OCI-LY3 (cell line): ENCODE measurements around the gene PDLIM4.

Experiments
- H2AFZ ChIP-seq: fragments of 200-600, 300-600 bp; shearing (Covaris generic); 2 replicates; pipeline ENCODE4 v1.6.0; 2014; ENCODE audit warnings: antibody characterized with exemption, low read depth, low read length
- H3K27ac ChIP-seq: fragments of 200-600, 300-600 bp; sonication (generic); 2 replicates; pipeline ENCODE4 v1.5.1; 2014; ENCODE audit warnings: mild to moderate bottlenecking, low read length, moderate library complexity, mixed read lengths
- H3K27me3 ChIP-seq: fragments of 200-600, 300-600 bp; sonication (generic); 2 replicates; pipeline ENCODE4 v1.6.1; 2014; ENCODE audit warnings: low read depth, low read length, mixed read lengths
- H3K36me3 ChIP-seq: fragments of 200-600, 300-600 bp; sonication (generic); replicated peaks from 2 replicates; pipeline ENCODE3; 2014; ENCODE audit warnings: low read depth, low read length, mixed read lengths
- H3K4me1 ChIP-seq: fragments of 300-600, 200-600 bp; sonication (generic); 2 replicates; pipeline ENCODE4 v1.6.1; 2014; ENCODE audit warnings: low read length, mixed read lengths
- H3K4me2 ChIP-seq: fragments of 200-600, 300-600 bp; sonication (generic); 2 replicates; pipeline ENCODE4 v1.6.1; 2014; ENCODE audit warnings: low read length, mixed read lengths
- H3K4me3 ChIP-seq: fragments of 300-600, 200-600 bp; sonication (generic); 2 replicates; pipeline ENCODE4 v1.5.1; 2014; ENCODE audit warnings: antibody characterized with exemption, mild to moderate bottlenecking, low read length, moderate library complexity
- H3K79me2 ChIP-seq: fragments of 300-600, 200-600 bp; shearing (Covaris generic); 2 replicates; pipeline ENCODE4 v1.6.1; 2014; ENCODE audit warnings: mild to moderate bottlenecking, low read length, mixed read lengths
- H3K9ac ChIP-seq: fragments of 300-600, 200-600 bp; shearing (Covaris generic); 2 replicates; pipeline ENCODE4 v1.6.0; 2014; ENCODE audit warnings: mild to moderate bottlenecking, low read length, moderate library complexity
- H3K9me3 ChIP-seq: fragments of 200-600, 300-600 bp; shearing (Covaris generic); 2 replicates; pipeline ENCODE4 v1.6.1; 2014; ENCODE audit warnings: low read length, mixed read lengths; ENCODE audit not compliant: insufficient read depth
- H4K20me1 ChIP-seq: fragments of 200-600, 300-600 bp; sonication (generic); 2 replicates; pipeline ENCODE4 v1.6.1; 2016; ENCODE audit warnings: low read length, mixed read lengths; ENCODE audit not compliant: insufficient read depth
- CTCF ChIP-seq: fragments of 200-600, 300-600 bp; sonication (generic); IDR thresholded peaks from 2 replicates; pipeline ENCODE4 v1.5.1; 2014; ENCODE audit warnings: antibody characterized with exemption, low read length, low read depth
- EZH2phosphoT487 ChIP-seq: fragments of 200-600 bp; shearing (Covaris generic); IDR thresholded peaks from 2 replicates; pipeline ENCODE4 v1.6.1; 2018; ENCODE audit warnings: antibody characterized with exemption, mixed run types, low read depth

PDLIM4 gene

GRCh38 chr5:132230871-132231270, 26.6 kb upstream of the PDLIM4 start:
- Histone ChIP-seq H3K9ac (no peak overlapping the region), H3K27ac (no peak overlapping the region), H3K9me3 (no peaks in the 10 kb centered on the region), H3K4me3 (no peak overlapping the region), H2AFZ (no peak overlapping the region), H3K79me2 (no peaks in the 10 kb centered on the region), H4K20me1 (no peaks in the 10 kb centered on the region), H3K27me3 (peaks cover 9% of the 10 kb centered on the region; the same call in 1 of the 2 replicates), H3K4me2 (no peak overlapping the region), H3K36me3 (no peaks in the 10 kb centered on the region), H3K4me1 (peaks cover under 1% of the 10 kb centered on the region)
- TF ChIP-seq EZH2phosphoT487 (no peak), CTCF (no peak)

- Histone ChIP-seq H2AFZ (no peak overlapping the region), H3K4me1 (peaks cover 7% of the 10 kb centered on the region), H4K20me1 (no peaks in the 10 kb centered on the region), H3K27ac (no peak overlapping the region), H3K27me3 (peaks cover 9% of the 10 kb centered on the region; the same call in 1 of the 2 replicates), H3K79me2 (no peaks in the 10 kb centered on the region), H3K4me3 (no peak overlapping the region), H3K4me2 (no peak overlapping the region), H3K36me3 (no peaks in the 10 kb centered on the region), H3K9ac (no peak overlapping the region), H3K9me3 (no peaks in the 10 kb centered on the region)
- TF ChIP-seq EZH2phosphoT487: no peak
- no peak for TF ChIP-seq CTCF
Measured at GRCh38 chr5:132232465-132232864, 25.0 kb upstream of the PDLIM4 start.

- H3K9me3 ChIP-seq: no peaks in the 10 kb centered on the region
- H3K4me2 ChIP-seq: no peak overlapping the region
- no peak overlapping the region for H3K27ac ChIP-seq
- no peaks in the 10 kb centered on the region for H3K36me3 ChIP-seq
- no peak overlapping the region for H3K4me3 ChIP-seq
- TF ChIP-seq CTCF: no peak
- no peak for TF ChIP-seq EZH2phosphoT487
- H2AFZ ChIP-seq: no peak overlapping the region
- H3K4me1 ChIP-seq: peaks cover 7% of the 10 kb centered on the region
- no peaks in the 10 kb centered on the region for H4K20me1 ChIP-seq
- no peaks in the 10 kb centered on the region for H3K79me2 ChIP-seq
- peaks cover 9% of the 10 kb centered on the region; the same call in 1 of the 2 replicates for H3K27me3 ChIP-seq
- H3K9ac ChIP-seq: no peak overlapping the region
Measured at GRCh38 chr5:132233081-132233480, 24.4 kb upstream of the PDLIM4 start.

- H3K9me3 ChIP-seq: no peaks in the 10 kb centered on the region
- H3K36me3 ChIP-seq: no peaks in the 10 kb centered on the region
- H3K4me2 ChIP-seq: no peak overlapping the region
- H3K27ac ChIP-seq: no peak overlapping the region
- H3K27me3 ChIP-seq: peaks cover 9% of the 10 kb centered on the region; the same call in 1 of the 2 replicates
- H3K9ac ChIP-seq: no peak overlapping the region
- peaks cover 7% of the 10 kb centered on the region for H3K4me1 ChIP-seq
- no peaks in the 10 kb centered on the region for H4K20me1 ChIP-seq
- no peak overlapping the region for H3K4me3 ChIP-seq
- no peak overlapping the region for H2AFZ ChIP-seq
- TF ChIP-seq EZH2phosphoT487: no peak
- TF ChIP-seq CTCF: no peak
- no peaks in the 10 kb centered on the region for H3K79me2 ChIP-seq
Measured at GRCh38 chr5:132233811-132234683, 23.4 kb upstream of the PDLIM4 start.
